SK-N-SH (cell line): ENCODE measurements around the gene STX2. TPM values are rescaled to one million over a fixed set of nuclear protein-coding genes. Genes with fewer than 3 reads are reported as not detected.

ENCODE experiments used
- CTCF ChIA-PET: fragments of 300-600, 350-600 bp; formaldehyde crosslinking; extraction: SDS; loops from one replicate; lab custom pipeline; 2021; lab: Yijun Ruan, JAX
- POLR2A ChIA-PET: fragments of 350-600 bp; sonication (Branson Sonifier 250); formaldehyde crosslinking; extraction: SDS; loops from one replicate; lab custom pipeline; 2020; ENCODE audit warnings: antibody characterized with exemption, inconsistent platforms; lab: Yijun Ruan, JAX
- DNase-seq: peaks from one replicate; pipeline ENCODE4 v3.0.0; 2012
- H2AFZ ChIP-seq: fragments of 200-600 bp; sonication (generic); 2 replicates; pipeline ENCODE4 v1.8.1; 2016; ENCODE audit warnings: antibody characterized with exemption, mild to moderate bottlenecking, low read depth
- H3F3A ChIP-seq: fragments of 200-600 bp; sonication (generic); replicated peaks from 2 replicates; pipeline ENCODE3; 2016; ENCODE audit warnings: antibody characterized with exemption, mild to moderate bottlenecking; ENCODE audit not compliant: insufficient read depth
- H3K27ac ChIP-seq, 2 experiments: fragments of 200-500 bp in 1 of 2; fragments of 200-600 bp in 1 of 2; sonication (Bioruptor generic) in 1 of 2; sonication (generic), shearing (Covaris generic) in 1 of 2; 2 replicates each; pipeline versions ENCODE4 v1.5.1 to v1.6.1; 2014 to 2016; ENCODE audit warnings: low read depth in 2 of 2, inconsistent platforms in 1 of 2, low read length in 1 of 2, mild to moderate bottlenecking in 1 of 2, mixed read lengths in 1 of 2
- H3K27me3 ChIP-seq: fragments of 200-600 bp; sonication (generic), shearing (Covaris generic); 2 replicates; pipeline ENCODE4 v1.6.1; 2016; ENCODE audit warnings: mixed run types; ENCODE audit not compliant: insufficient read depth
- H3K36me3 ChIP-seq, 2 experiments: fragments of 200-500 bp in 1 of 2; fragments of 200-600 bp in 1 of 2; sonication (Bioruptor generic) in 1 of 2; sonication (generic) in 1 of 2; replicated peaks in 1 of 2; 2 replicates each; pipeline versions ENCODE3 to v1.5.1; 2014 to 2016; ENCODE audit warnings: low read length in 1 of 2, mild to moderate bottlenecking in 1 of 2; ENCODE audit not compliant: insufficient read depth in 2 of 2, control insufficient read depth in 1 of 2
- H3K4me1 ChIP-seq, 2 experiments: fragments of 200-500 bp in 1 of 2; fragments of 200-600 bp in 1 of 2; sonication (Bioruptor generic) in 1 of 2; sonication (generic), shearing (Covaris generic) in 1 of 2; 2 replicates each; pipeline versions ENCODE4 v1.5.1 to v1.6.1; 2014 to 2016; ENCODE audit warnings: low read depth in 1 of 2, low read length in 1 of 2, mixed run types in 1 of 2; ENCODE audit not compliant: insufficient read depth in 2 of 2, control insufficient read depth in 1 of 2
- H3K4me2 ChIP-seq: fragments of 200-600 bp; sonication (generic), shearing (Covaris generic); 2 replicates; pipeline ENCODE4 v1.6.1; 2017; ENCODE audit warnings: mixed run types
- H3K4me3 ChIP-seq, 2 experiments: fragments of 200-500 bp in 1 of 2; fragments of 200-600 bp in 1 of 2; sonication (Bioruptor generic) in 1 of 2; sonication (generic), shearing (Covaris generic) in 1 of 2; 2 replicates each; pipeline versions ENCODE4 v1.5.1 to v1.8.1; 2014 to 2016; ENCODE audit warnings: low read depth in 2 of 2, inconsistent platforms in 1 of 2, low read length in 1 of 2, mild to moderate bottlenecking in 1 of 2, mixed read lengths in 1 of 2, moderate library complexity in 1 of 2
- H3K79me2 ChIP-seq: fragments of 200-600 bp; sonication (generic); 2 replicates; pipeline ENCODE4 v1.8.1; 2017; ENCODE audit warnings: mild to moderate bottlenecking; ENCODE audit not compliant: insufficient read depth
- H3K9ac ChIP-seq: fragments of 200-600 bp; sonication (generic); 2 replicates; pipeline ENCODE4 v1.6.1; 2017; ENCODE audit warnings: mixed run types
- H3K9me2 ChIP-seq: fragments of 200-600 bp; sonication (generic); 2 replicates; pipeline ENCODE4 v1.6.1; 2017; ENCODE audit warnings: mixed run types
- H3K9me3 ChIP-seq: fragments of 200-600 bp; sonication (generic); 2 replicates; pipeline ENCODE4 v1.6.1; 2017; ENCODE audit warnings: mixed run types, mild to moderate bottlenecking, moderate library complexity
- H4K20me1 ChIP-seq: fragments of 200-600 bp; sonication (generic); 2 replicates; pipeline ENCODE4 v1.6.1; 2017; ENCODE audit warnings: mild to moderate bottlenecking, mixed run types; ENCODE audit not compliant: insufficient read depth
- CTCF ChIP-seq: fragments of 200-600 bp; sonication (generic); IDR thresholded peaks from 2 replicates; pipeline ENCODE4 v1.6.1; 2017; ENCODE audit warnings: antibody characterized with exemption, mild to moderate bottlenecking, moderate library complexity
- EP300 ChIP-seq, 2 experiments: IDR thresholded peaks; 2 replicates each; pipeline versions ENCODE4 v1.4.0 to v1.6.1; 2012; ENCODE audit warnings: borderline replicate concordance in 1 of 2, low read depth in 1 of 2, low read length in 1 of 2
- EZH2phosphoT487 ChIP-seq: fragments of 200-600 bp; sonication (generic); IDR thresholded peaks from 2 replicates; pipeline ENCODE4 v1.6.1; 2017; ENCODE audit warnings: low read depth, mixed run types, mild to moderate bottlenecking, antibody characterized with exemption, moderate library complexity, borderline replicate concordance
- FOSL2 ChIP-seq: IDR thresholded peaks from 2 replicates; pipeline ENCODE4 v1.4.0; 2012; ENCODE audit warnings: low read depth, mild to moderate bottlenecking, moderate library complexity, borderline replicate concordance
- FOXJ3 ChIP-seq: sonication (generic); formaldehyde crosslinking; IDR thresholded peaks from 2 replicates; pipeline ENCODE4 v1.5.1; 2020; ENCODE audit warnings: mild to moderate bottlenecking, missing genetic modification reagents
- FOXM1 ChIP-seq: IDR thresholded peaks from 2 replicates; pipeline ENCODE4 v1.4.0; 2012; ENCODE audit warnings: low read depth, mild to moderate bottlenecking
- GATA2 ChIP-seq: sonication (generic); formaldehyde crosslinking; IDR thresholded peaks from 2 replicates; pipeline ENCODE4 v1.5.0; 2020; ENCODE audit warnings: mild to moderate bottlenecking, missing genetic modification reagents
- JUND ChIP-seq: IDR thresholded peaks from 2 replicates; pipeline ENCODE4 v1.4.0; 2012
- MXI1 ChIP-seq: IDR thresholded peaks from 2 replicates; pipeline ENCODE4 v1.6.1; 2012; ENCODE audit warnings: mild to moderate bottlenecking, low read depth, low read length, improper control_type of control experiment
- NFIC ChIP-seq: IDR thresholded peaks from 2 replicates; pipeline ENCODE4 v1.4.0; 2012; ENCODE audit warnings: borderline replicate concordance
- NRF1 ChIP-seq: IDR thresholded peaks from 2 replicates; pipeline ENCODE4 v1.6.1; 2012; ENCODE audit warnings: low read depth, mild to moderate bottlenecking, low read length
- POLR2AphosphoS5 ChIP-seq: IDR thresholded peaks from 2 replicates; pipeline ENCODE4 v1.6.1; 2012; ENCODE audit warnings: low read depth, low read length
- RAD21 ChIP-seq: IDR thresholded peaks from 2 replicates; pipeline ENCODE4 v1.6.1; 2012; ENCODE audit warnings: mild to moderate bottlenecking, low read length
- RCOR1 ChIP-seq: fragments of 150-350 bp; IDR thresholded peaks from 2 replicates; pipeline ENCODE4 v1.6.1; 2017; ENCODE audit warnings: antibody characterized with exemption, low read length
- RFX5 ChIP-seq: IDR thresholded peaks from 2 replicates; pipeline ENCODE4 v1.6.1; 2012; ENCODE audit warnings: mild to moderate bottlenecking, improper control_type of control experiment, low read length
- SMC3 ChIP-seq: IDR thresholded peaks from 2 replicates; pipeline ENCODE4 v1.6.1; 2012; ENCODE audit warnings: low read depth, low read length, improper control_type of control experiment
- TAF1 ChIP-seq: IDR thresholded peaks from 2 replicates; pipeline ENCODE4 v1.6.1; 2012; ENCODE audit warnings: low read depth, mild to moderate bottlenecking, low read length, moderate library complexity, borderline replicate concordance
- TCF12 ChIP-seq: IDR thresholded peaks from 2 replicates; pipeline ENCODE4 v1.4.0; 2012
- USF1 ChIP-seq: IDR thresholded peaks from 2 replicates; pipeline ENCODE4 v1.4.0; 2012; ENCODE audit warnings: low read depth, borderline replicate concordance
- YY1 ChIP-seq: IDR thresholded peaks from 2 replicates; pipeline ENCODE4 v1.4.0; 2012; ENCODE audit warnings: low read depth, mild to moderate bottlenecking
- ZBTB33 ChIP-seq: IDR thresholded peaks from 2 replicates; pipeline ENCODE4 v1.4.0; 2012; ENCODE audit warnings: low read depth, borderline replicate concordance
- WGBS: methylation state at CpG from one replicate; pipeline ENCODE4 v1.1.6; 2017; ENCODE audit warnings: low lambda C conversion rate; 5-methylcytosine and 5-hydroxymethylcytosine counted together
- polyA plus RNA-seq, 3 experiments: library from polyadenylated mRNA; depleted of rRNA; stranded (reverse); fragments of >200 nt; gene quantifications; 2 replicates each; pipeline ENCODE4 v1.2.3, GENCODE V29; 2012
- TF ChIP-seq, protein P1 (sequence below): fragments of 150-350 bp; IDR thresholded peaks from 2 replicates; pipeline ENCODE4 v1.6.1; 2017; ENCODE audit warnings: antibody characterized with exemption, low read length, low read depth, borderline replicate concordance
- TF ChIP-seq, protein P2 (sequence below): IDR thresholded peaks from 2 replicates; pipeline ENCODE4; 2012

Gene STX2
- polyA plus RNA-seq, 1 of the 3 experiments (the other 2 are of a cell fraction): 25.1 TPM

DNA sequence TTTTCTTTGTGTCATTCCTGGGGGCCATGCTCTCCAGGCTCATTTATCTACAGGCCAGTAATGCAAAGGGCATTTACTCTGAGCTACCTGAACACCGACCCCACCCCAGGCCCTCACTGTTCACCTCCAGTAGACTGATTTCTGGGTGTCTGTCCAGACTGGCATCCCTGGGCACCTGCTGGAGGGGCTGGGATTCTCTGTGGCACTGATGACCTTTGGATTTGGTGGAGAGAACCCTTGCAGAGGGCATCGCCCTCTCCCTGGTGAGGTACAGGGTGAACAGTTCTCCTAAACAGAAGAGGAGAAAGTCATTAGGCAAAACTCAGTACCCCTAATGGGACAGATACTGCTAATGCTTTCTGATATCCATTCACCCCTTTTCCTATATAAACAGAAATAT lies 95.9 kb downstream of the STX2 start:
- ChIA-PET CTCF (interaction anchor here (1.6 kb wide), 1 partner anchor 9 kb away, joined by 6 read pairs; no protein-coding TSS in a partner anchor), POLR2A (no interaction called here)
- Histone ChIP-seq H3K36me3 (no peaks in the 10 kb centered on the region), H2AFZ (no peak overlapping the region), H4K20me1 (no peaks in the 10 kb centered on the region), H3K27ac (no peak overlapping the region), H3K4me2 (no peak overlapping the region), H3F3A (no peaks in the 10 kb centered on the region), H3K79me2 (no peaks in the 10 kb centered on the region), H3K9ac (no peak overlapping the region), H3K27me3 (no peaks in the 10 kb centered on the region), H3K9me2 (no peaks in the 10 kb centered on the region), H3K9me3 (no peaks in the 10 kb centered on the region), H3K4me3 (no peak overlapping the region), H3K4me1 (peaks cover 0 to 7% of the 10 kb centered on the region in 2 experiments; a peak in 1 of 4 replicates)
- WGBS: 25% methylated on average over 2 of the region's 2 CpGs
- no peak for DNase-seq
- TF ChIP-seq POLR2AphosphoS5 (no peak), EP300 (IDR thresholded peaks at IDR 0.05; ENCODE audit: borderline replicate concordance in 1 of 2, low read depth in 1 of 2, low read length in 1 of 2) (no peak), YY1 (no peak), TCF12 (no peak), FOXM1 (no peak), GATA2 (CRISPR knock-in tag) (no peak), RFX5 (no peak), JUND (no peak), NFIC (no peak), SMC3 (no peak), CTCF (no peak), RAD21 (no peak), EZH2phosphoT487 (no peak)
- TF ChIP-seq, protein P1, sequence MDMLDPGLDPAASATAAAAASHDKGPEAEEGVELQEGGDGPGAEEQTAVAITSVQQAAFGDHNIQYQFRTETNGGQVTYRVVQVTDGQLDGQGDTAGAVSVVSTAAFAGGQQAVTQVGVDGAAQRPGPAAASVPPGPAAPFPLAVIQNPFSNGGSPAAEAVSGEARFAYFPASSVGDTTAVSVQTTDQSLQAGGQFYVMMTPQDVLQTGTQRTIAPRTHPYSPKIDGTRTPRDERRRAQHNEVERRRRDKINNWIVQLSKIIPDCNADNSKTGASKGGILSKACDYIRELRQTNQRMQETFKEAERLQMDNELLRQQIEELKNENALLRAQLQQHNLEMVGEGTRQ: no peak
- TF ChIP-seq, protein P2, sequence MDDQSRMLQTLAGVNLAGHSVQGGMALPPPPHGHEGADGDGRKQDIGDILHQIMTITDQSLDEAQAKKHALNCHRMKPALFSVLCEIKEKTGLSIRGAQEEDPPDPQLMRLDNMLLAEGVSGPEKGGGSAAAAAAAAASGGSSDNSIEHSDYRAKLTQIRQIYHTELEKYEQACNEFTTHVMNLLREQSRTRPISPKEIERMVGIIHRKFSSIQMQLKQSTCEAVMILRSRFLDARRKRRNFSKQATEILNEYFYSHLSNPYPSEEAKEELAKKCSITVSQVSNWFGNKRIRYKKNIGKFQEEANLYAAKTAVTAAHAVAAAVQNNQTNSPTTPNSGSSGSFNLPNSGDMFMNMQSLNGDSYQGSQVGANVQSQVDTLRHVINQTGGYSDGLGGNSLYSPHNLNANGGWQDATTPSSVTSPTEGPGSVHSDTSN: no peak

DNA sequence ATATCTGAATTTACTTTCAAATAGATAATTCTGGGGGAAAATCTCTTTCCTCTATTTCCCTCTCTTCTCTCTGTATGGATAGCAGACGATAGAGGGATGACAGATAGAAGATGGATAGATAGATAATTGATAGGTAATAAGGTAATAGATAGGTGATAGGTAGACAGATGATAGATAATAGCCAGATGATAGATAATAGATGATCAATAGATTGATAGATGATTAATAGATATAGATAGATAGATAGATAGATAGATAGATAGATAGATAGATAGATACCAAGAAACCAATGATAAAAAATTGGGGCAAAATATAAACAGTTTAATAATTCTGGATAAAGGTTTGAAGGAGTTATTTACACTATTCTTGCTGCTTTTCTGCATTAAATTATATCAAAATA lies 96.3 kb downstream of the STX2 start:
- WGBS: 18% methylated on average over 1 of the region's 1 CpG
- H2AFZ ChIP-seq: no peak overlapping the region
- H3K4me2 ChIP-seq: no peak overlapping the region
- H3K9me2 ChIP-seq: no peaks in the 10 kb centered on the region
- no peak overlapping the region for H3K4me3 ChIP-seq
- no peaks in the 10 kb centered on the region for H3K79me2 ChIP-seq
- no peak overlapping the region for H3K27ac ChIP-seq
- no peaks in the 10 kb centered on the region for H3K36me3 ChIP-seq
- H3K4me1 ChIP-seq: peaks cover 0 to 4% of the 10 kb centered on the region in 2 experiments; a peak in 1 of 4 replicates
- DNase-seq: no peak
- H4K20me1 ChIP-seq: no peaks in the 10 kb centered on the region
- no peaks in the 10 kb centered on the region for H3F3A ChIP-seq
- no peaks in the 10 kb centered on the region for H3K9me3 ChIP-seq
- no peaks in the 10 kb centered on the region for H3K27me3 ChIP-seq
- CTCF ChIA-PET: interaction anchor here (1.6 kb wide), 1 partner anchor 10 kb away, joined by 6 read pairs; no protein-coding TSS in a partner anchor
- H3K9ac ChIP-seq: no peak overlapping the region
- POLR2A ChIA-PET: no interaction called here
- TF ChIP-seq RAD21 (no peak), USF1 (no peak), YY1 (no peak), MXI1 (no peak), RCOR1 (no peak), TAF1 (no peak), FOXJ3 (CRISPR knock-in tag) (no peak), NFIC (no peak), POLR2AphosphoS5 (no peak), ZBTB33 (no peak), GATA2 (CRISPR knock-in tag) (no peak), NRF1 (no peak), FOSL2 (no peak)
